Measurements from ENCODE around the gene C5orf34. TPM values are rescaled to one million over a fixed set of nuclear protein-coding genes. Genes with fewer than 3 reads are reported as not detected.
"Not testable (repeated sequence)": the region's sequence is repeated elsewhere in the genome, so short reads cannot be mapped to it uniquely, and the experiment has no call there.

The C5orf34 gene
- total RNA-seq, 2 donors from 2014 or later, result 1.5 to 4.5 TPM

GRCh38 chr5:43467100-43467499 is 47.8 kb downstream of the C5orf34 start:
- no peak for DNase-seq (ENCODE audit: low spot score)
- H3K27ac ChIP-seq, result no peak overlapping the region

GRCh38 chr5:43465455-43465854 is 49.5 kb downstream of the C5orf34 start:
- intact Hi-C loops (cut with DNase I); DNase-seq (ENCODE audit: low spot score); H3K27ac ChIP-seq; H3K36me3 ChIP-seq; H3K4me3 ChIP-seq; H3K27me3 ChIP-seq (replicated peaks; ENCODE audit: insufficient read depth); H3K9me3 ChIP-seq; H3K4me1 ChIP-seq (replicated peaks): not testable (repeated sequence)
- WGBS, result 96% methylated on average over 3 of the region's 3 CpGs

More at GRCh38 chr5:43467100-43467499, 47.8 kb downstream of the C5orf34 start:
- intact Hi-C loops (cut with DNase I), result no loop called here
- no peaks in the 10 kb centered on the region for H3K27me3 ChIP-seq (replicated peaks; ENCODE audit: insufficient read depth)
- no peaks in the 10 kb centered on the region for H3K36me3 ChIP-seq
- no peak for TF ChIP-seq CTCF (IDR thresholded peaks at IDR 0.05)
- TF ChIP-seq POLR2AphosphoS5 (IDR thresholded peaks at IDR 0.05), result no peak
- no peak for TF ChIP-seq POLR2A (IDR thresholded peaks at IDR 0.05)
- H3K9me3 ChIP-seq, result no peaks in the 10 kb centered on the region
- no peaks in the 10 kb centered on the region for H3K4me1 ChIP-seq (replicated peaks)
- no peak overlapping the region for H3K4me3 ChIP-seq

- Histone ChIP-seq H3K4me1 (replicated peaks) (no peaks in the 10 kb centered on the region), H3K27ac (no peak overlapping the region), H3K4me3 (no peak overlapping the region), H3K36me3 (no peaks in the 10 kb centered on the region), H3K9me3 (no peaks in the 10 kb centered on the region), H3K27me3 (replicated peaks; ENCODE audit: insufficient read depth) (no peaks in the 10 kb centered on the region)
- 100% methylated on average over 1 of the region's 1 CpG for WGBS
- TF ChIP-seq POLR2A (IDR thresholded peaks at IDR 0.05) (no peak), CTCF (IDR thresholded peaks at IDR 0.05) (no peak), POLR2AphosphoS5 (IDR thresholded peaks at IDR 0.05) (no peak)
- intact Hi-C loops (cut with DNase I), result no loop called here
- no peak for DNase-seq (ENCODE audit: low spot score)
Observed at GRCh38 chr5:43461066-43461465, 53.9 kb downstream of the C5orf34 start.

GRCh38 chr5:43456556-43456955 is 58.4 kb downstream of the C5orf34 start:
- no peaks in the 10 kb centered on the region for H3K9me3 ChIP-seq
- TF ChIP-seq POLR2AphosphoS5 (IDR thresholded peaks at IDR 0.05), result no peak
- no peak for TF ChIP-seq POLR2A (IDR thresholded peaks at IDR 0.05)
- no peak for TF ChIP-seq CTCF (IDR thresholded peaks at IDR 0.05)
- intact Hi-C loops (cut with DNase I), result no loop called here
- no peak for DNase-seq (ENCODE audit: low spot score)
- 94% methylated on average over 3 of the region's 3 CpGs for WGBS
- H3K36me3 ChIP-seq, result no peaks in the 10 kb centered on the region
- no peak overlapping the region for H3K27ac ChIP-seq
- no peaks in the 10 kb centered on the region for H3K4me1 ChIP-seq (replicated peaks)
- no peak overlapping the region for H3K4me3 ChIP-seq
- H3K27me3 ChIP-seq (replicated peaks; ENCODE audit: insufficient read depth), result no peaks in the 10 kb centered on the region

GRCh38 chr5:43441575-43441974 is 73.4 kb downstream of the C5orf34 start:
- DNase-seq (ENCODE audit: low spot score); H3K4me3 ChIP-seq; H3K36me3 ChIP-seq; H3K9me3 ChIP-seq; H3K27ac ChIP-seq; H3K4me1 ChIP-seq (replicated peaks); intact Hi-C loops (cut with DNase I); H3K27me3 ChIP-seq (replicated peaks; ENCODE audit: insufficient read depth): not testable (repeated sequence)

- 92% methylated on average over 3 of the region's 3 CpGs for WGBS
- Histone ChIP-seq H3K27me3 (replicated peaks; ENCODE audit: insufficient read depth) (no peaks in the 10 kb centered on the region), H3K27ac (no peak overlapping the region), H3K36me3 (no peaks in the 10 kb centered on the region), H3K4me1 (replicated peaks) (peaks cover 10% of the 10 kb centered on the region), H3K4me3 (no peak overlapping the region), H3K9me3 (no peaks in the 10 kb centered on the region)
- intact Hi-C loops (cut with DNase I), result no loop called here
- no peak for DNase-seq (ENCODE audit: low spot score)
- TF ChIP-seq CTCF (IDR thresholded peaks at IDR 0.05), result no peak
- no peak for TF ChIP-seq POLR2AphosphoS5 (IDR thresholded peaks at IDR 0.05)
- no peak for TF ChIP-seq POLR2A (IDR thresholded peaks at IDR 0.05)
Observed at GRCh38 chr5:43437062-43437660, 77.8 kb downstream of the C5orf34 start.

Measured in prostate gland (tissue), 2 donors.